Activated T-cell treated with anti-CD3 and anti-CD28 coated beads for 48 hours (primary cell): Measurements from ENCODE around the gene MVD.
"Not testable (repeated sequence)": the region's sequence is repeated elsewhere in the genome, so short reads cannot be mapped to it uniquely, and the experiment has no call there.

Experiments
- DNase-seq: peaks from one replicate; pipeline ENCODE4 v3.0.0-alpha.2; 2020; ENCODE audit warnings: low read depth

The MVD gene

DNA sequence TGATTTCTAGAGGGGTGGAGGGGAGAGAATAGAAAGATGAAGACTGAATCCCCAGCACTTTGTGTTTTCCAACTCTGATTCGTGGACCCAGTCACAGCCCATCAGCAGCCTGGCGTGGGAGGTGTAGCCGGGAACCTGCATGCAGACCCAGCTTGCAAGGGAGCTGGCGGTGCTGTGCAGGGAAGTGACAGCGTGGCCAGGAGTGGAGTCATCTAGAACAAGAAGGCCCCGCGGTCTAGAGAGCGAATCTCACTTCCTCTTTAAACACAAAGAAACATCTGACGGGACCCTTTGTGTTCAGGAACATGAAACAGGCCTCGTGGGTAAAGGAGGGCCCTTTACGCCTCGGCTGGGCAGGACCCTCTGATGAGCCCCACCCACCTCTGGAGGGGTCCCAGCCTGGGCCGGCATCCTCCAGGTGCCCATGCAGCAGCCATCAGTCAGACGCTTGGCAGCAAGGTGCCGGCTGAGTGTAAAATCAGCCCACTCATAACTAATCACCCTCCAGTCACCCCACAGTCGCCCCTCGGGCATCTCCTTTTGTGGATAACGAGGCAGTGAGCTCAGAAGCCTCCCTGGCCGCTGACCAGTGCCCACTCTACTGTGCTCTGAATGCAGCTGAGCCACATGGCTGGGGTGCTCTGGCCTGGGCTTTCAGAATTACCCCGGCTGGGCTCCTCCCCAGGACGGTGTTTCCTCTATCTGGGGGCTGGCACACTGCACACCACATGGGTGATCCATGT lies 19.0 kb upstream of the MVD start:
- peak; percentile 71 for DNase-seq

DNA sequence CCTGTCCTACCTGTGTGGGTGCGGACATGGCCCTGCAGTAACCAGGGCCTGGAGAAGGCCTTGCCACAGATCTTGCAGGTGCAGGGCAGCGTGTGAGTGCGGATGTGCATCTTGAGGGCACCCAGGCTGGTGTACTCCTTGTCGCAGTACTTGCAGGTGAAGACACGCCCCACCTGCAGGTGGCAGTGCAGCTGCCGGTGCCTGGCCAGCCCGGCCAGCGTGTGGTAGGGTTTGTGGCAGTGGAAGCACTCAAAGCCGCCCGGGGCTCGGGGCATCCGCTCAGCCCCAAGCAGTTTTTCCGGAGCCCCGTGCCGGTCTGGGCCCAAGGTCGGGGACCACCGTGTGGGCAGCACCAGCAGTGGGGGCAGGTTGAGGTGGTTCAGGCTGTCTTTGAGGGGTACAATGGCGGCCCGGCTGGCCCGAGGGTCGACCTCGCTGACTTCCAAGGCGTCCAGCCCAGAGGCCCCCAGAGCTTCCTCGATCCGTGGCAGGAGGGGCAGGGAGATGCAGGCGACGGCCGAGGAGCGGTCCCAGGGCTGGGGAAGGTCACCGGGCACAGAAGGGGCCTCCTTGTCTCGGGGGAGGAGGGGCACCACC lies 18.3 kb upstream of the MVD start:
- no peak for DNase-seq

DNA sequence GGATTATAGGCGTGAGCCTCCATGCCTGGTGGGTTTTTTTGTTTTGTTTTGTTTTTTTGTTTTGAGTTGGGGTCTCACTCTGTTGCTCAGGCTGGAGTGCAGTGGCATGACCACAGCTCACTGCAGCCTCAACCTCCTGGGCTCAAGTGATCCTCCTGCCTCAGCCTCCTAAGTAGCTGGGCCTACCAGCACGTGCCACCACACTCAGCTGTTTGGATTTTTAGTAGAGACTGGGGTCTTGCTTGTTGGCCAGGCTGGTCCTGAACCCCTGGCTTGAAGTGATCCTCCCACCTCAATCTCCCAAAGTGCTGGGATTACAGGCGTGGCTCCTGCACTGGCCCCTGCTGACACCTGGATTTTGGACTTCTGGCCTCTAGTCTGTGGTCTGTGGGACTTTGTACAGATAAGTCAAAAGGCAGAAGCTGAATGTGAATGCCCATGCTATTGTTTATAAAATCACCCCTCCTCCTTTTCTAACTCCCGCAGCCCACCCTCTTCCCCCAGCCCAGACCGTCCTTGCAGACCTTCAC lies 17.7 kb upstream of the MVD start:
- no peak for DNase-seq

DNA sequence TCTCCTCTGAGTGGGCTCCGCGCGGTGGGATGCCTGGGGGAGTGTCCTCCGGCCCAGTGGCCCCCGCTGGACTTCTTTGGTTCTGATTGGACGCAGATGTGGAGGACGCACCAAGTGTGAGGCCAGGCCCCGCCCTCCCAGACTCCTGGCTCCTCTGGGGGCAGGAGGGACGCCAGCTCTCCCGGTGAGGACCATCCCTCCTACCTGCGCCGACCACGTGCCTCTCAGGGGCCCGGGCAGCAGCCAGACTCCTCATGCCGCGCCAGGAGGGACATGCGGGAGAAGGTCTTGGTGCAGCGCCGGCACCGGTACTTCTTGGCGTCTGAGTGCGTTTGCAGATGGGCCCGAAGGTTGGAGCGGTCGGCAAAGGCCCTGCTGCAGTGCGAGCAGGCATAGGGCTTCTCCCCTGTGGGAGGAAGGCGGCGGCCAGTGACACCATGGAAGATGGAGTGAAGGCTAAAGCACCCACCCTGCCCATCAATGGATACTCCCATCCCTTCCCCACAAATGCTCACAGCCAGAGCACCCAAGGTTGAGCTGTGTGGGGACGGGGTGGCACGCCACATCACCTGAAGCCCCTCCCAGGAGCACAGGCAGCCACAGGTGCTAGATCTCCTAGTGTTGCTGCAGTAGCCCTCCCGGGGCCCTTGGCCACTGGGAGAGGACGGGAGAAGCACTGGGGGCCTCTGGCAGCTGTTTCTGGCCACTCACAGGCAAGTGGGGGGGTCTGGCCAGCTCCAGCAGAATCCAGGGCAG lies 15.5 kb upstream of the MVD start:
- DNase-seq, result no peak

DNA sequence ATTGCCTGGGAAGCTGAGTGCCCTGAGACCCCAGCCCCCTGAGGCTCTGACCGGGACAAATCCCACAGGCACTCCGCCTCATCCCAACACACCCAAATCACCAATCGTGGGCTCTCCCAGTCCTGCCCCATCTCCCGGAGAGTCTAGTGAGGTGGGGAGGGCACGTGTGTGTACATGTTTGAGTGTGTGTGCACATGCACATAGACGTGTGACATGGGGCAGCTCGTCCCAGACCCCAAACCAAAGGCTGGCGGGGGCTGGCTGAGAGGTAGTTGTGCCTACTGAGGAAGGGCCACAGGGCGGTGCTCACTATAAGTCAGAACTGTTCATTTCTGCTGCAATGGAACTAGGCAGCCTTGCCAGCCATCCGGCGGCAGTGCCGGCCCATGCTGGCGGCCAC lies 14.8 kb upstream of the MVD start:
- no peak for DNase-seq

DNA sequence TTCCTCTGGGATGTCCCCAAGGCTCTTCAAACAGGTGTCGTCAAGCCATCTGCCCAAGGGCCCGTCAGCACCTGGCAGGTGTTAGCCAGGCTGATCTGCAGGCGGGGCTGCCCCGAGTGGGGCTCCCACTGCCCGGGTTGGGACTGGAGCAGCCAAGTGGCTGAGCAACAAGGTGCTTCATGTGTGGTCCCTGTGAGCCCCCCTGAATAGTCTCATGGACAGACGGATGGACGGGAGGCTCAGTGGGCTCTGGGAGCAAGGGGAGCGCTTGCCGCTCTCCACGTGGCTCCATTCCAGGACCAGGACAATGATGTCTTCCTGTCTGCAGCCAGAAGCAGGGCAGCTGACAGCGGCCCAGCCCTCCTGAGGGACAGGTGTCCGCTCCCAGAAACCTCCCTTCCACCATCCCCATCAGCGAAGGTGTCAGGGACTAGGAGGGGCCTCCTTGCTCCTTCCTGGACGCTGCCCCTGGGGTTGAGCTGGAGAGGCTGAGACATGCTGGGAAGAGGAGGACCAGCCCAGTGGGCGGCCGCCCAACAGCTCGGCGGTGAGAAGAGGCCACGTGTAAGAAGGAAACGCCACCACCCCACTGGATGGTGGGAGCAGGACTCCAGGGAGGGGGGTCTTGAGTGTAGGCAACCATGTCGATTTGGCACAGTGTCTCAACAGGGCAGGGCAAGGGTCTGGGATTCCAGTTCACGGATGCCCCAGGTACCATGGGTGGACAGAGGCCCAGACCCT lies 13.8 kb upstream of the MVD start:
- no peak for DNase-seq

DNA sequence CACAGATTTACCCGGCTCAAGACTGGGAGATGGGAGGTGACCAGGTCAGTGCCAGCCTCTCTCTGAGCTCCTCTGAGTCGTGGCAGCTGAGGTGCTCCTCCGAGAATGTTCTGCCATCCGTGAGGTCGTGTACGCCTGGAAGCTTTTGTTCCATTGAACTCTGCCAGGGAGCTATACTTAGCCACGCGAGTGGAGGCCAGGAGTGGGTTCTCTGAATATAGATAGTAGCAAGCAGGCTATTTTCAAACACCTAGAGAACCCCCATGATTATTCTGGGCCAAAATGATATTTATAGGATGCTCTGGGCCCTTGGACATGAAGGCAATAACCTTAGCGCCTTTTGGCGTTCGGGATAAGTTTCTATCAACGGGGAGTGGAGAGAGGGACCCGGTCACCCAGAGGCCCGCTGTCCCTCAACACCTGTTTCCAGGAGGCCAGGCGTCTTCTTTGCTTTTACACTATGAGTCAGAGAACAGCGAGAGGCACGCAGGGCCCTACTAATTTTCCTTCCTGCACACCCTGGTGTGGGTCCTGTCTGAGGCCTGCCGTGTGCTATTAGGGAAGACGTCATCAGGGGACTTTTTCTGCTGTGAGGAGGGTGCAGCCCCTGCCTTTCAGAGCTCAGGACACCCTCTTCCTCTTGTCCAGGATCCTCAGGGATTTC lies 11.0 kb upstream of the MVD start:
- DNase-seq, result no peak

DNA sequence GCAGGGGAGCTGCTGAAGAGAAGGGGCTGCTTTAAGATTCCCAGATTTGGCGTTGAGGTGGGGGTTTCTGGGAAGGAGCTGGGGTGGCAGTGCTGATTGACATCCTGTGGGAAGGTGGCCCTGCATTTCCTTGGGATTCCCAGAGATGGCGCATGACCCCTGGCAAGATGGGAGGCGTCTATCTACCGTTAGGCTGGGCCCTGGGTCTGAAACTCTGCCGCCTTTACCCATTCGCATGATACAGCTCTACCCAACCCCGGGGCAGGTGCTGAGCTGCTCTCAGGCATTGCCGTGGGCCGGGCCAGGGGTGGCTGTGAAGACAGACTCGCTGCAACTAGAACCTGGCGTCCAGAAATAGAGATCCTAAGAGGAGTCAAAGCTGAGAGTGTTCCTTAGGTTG lies 9.9 kb upstream of the MVD start:
- no peak for DNase-seq

DNA sequence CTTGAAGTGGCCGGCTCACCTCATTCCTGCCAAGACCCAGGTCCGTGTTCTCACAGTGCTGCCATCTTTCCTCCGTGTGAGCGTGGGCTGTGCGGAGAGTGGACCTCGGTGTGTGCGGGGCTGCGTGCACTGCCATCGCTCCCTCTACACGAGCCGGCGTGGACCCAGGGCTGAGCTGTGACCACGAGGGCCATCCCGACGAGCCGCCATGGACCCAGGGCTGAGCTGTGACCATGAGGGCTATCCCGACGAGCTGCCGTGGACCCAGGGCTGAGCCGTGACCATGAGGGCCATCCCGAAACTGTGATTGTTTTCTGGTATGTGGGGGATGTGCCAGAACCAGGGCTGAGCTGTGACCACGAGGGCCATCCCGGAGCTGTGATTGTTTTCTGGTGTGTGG lies 8.9 kb upstream of the MVD start:
- DNase-seq, result no peak

DNA sequence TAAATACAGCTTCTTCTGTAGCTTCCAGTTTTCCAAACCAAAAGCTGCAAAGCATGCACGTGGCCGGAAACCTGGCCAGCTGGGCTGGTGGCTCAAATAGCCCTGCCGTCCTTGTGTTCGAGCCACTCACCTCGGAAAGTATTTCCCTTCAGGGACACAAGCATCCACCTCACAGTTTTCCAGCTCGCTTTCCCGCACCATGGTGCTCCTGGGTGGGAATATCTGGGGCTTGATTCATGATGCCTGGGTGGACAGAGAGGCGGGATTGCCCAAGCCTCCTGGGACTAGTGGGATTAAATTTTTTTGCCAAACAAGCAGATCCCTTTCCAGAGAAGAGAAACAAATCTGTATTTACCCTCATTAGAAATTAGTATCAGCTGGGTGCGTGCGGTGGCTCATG lies 7.1 kb upstream of the MVD start:
- no peak for DNase-seq

DNA sequence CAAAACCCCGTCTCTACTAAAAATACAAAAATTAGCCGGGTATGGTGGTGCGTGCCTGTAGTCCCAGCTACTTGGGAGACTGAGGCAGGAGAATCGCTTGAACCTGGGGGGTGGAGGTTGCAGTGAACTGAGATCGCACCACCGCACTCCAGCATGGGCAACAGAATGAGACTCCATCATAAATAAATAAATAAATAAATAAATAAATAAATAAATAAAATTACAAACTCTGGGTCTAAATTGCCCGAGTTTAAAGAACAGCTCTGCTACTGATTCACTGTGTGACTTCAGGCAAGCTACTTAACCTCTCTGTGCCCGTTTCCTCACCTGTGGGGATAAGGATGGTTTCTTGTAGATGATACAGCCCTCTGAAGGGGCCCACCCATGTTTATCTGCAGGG lies 6.6 kb upstream of the MVD start:
- not testable (repeated sequence) for DNase-seq

DNA sequence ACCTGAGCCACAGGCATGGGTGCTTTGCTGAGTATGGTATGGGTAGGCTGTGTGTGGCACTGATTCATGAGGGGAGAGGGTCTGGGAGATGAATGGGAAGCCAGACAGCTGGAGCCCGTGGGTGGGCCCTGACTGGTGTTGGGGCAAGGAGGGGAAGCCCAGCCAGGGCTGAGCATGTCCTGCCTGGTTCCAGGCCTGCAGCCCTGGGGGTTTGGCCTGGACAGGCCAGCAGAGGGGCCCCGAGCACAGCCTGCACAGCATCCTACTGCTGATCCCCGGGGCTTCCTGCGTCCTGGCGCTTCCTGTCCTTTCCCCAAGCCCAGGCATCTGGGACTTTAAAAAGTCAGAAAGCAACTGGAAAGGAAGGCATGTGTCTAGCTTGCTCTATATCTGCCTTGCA lies 4.6 kb upstream of the MVD start:
- DNase-seq, result no peak

DNA sequence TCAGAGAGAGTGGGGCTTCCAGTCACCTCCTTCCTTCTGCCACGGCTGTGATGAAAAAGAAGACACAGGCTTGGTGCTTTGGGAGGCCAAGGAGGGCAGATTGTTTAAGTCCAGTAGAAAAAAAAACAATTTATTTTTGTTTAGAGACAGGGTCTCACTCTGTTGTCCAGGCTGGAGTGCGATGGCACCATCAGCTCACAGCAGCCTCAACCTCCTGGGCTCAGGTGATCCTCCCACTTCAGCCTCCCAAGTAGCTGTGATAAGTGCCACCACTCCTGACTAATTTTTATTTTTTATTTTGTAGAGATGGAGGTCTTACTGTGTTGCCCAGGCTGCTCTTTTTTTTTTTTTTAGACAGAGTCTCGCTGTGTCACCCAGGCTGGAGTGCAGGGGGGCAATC lies 2.7 kb upstream of the MVD start:
- DNase-seq, result no peak

DNA sequence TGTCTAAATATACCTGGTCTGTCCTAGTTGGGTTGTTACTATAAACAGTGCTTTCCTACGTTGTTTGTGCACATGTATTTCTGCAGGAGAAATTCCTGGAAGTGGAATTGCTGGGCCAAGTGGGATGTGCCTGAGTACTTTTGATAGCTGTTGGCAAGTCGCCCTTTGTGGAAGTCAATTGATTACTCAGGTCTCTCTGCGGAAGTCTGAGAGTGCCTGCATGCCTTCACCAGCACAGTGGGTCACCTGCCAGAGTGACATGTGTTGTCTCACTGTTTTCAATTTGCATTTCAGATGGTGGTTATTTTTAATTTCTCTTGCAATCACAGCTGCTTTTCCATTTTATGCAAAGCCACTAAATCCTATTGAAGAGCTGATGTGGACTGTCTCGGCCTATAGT lies 2.3 kb upstream of the MVD start:
- no peak for DNase-seq

DNA sequence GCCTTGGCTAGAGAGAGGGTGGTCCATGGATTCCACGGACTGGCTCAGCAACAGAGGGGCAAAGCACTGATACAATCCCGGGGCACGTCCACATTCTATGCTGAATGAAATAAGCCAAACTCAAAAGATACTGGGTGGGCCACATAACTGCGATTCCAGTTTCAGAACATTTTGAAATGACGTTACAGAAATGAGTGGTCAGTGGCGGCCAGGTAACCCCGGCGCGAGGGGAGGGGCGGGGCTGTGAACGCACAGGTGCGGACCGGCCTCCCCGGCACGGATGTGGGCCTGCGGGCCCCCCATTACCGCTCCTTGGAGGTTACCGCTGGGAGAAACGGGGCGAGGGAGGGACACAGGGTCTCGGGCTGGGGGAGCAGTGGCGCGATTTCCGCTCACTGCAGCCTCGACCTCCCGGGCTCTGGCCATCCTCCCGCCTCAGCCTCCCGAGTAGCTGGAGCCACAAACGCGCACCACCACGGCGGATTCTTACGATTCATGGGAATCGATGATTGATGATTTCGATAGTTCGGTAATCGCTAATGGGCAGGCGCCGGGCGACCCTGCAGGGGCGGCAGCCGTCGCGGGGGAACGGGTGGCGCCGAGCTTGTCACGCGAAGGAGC lies 559 bp downstream of the MVD start:
- DNase-seq, result no peak

DNA sequence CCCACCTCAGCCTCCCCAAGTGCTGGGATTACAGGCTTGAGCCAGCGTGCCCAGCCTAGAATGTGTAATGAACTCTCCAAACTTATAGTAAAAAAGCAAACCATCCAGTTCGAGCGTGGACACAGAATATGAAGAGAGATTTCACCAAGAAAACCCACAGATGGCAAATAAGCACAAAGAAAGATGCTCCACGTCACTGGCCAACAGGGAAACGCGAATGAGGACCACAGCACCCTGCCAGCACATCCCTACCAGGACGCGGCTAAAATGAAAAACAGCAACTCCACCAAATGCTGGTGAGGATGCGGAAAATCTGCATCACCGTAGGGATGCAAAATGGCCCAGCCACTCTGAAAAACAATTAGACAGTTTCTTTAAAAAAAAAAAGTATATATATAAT lies 1.4 kb downstream of the MVD start:
- no peak for DNase-seq

DNA sequence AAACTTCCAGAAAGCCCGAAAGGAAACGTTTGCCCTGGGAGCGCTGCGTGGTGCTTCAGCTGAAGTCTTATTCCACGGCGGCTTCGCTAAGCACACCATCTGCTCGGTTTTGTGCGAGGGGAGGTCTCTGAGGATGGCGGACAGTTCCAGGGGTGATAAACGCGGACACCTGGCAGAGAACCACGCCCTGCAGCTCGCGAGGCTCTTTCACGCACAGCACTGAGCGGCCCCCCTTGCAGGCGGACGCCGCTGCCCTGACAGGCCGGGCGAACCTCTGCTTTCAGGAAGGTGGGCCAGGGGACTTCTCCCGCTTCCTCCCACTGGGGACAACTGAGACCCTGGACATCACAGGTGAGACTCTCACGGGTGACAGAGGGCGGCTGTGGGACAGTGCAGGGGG lies 3.7 kb downstream of the MVD start:
- DNase-seq, result no peak

DNA sequence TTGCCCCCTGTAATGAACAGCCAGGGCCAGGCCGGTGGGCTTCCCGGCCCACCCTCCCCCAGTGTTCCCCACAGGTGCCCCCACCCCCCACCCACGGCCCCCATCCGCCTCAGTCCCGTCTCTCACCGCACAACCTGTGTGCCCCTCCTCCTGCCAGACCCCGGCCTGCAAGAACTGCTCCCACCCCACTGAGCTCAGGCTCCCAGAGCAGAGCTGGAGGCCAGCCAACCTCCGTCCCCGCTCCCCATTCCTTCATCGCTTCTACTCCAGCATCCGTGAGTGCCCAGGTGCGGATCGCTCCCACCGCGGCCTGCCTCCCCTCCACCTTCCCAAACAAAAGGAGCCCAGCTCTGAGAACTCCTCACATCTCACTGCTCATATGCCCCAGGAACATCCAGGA lies 4.2 kb downstream of the MVD start:
- DNase-seq, result no peak

DNA sequence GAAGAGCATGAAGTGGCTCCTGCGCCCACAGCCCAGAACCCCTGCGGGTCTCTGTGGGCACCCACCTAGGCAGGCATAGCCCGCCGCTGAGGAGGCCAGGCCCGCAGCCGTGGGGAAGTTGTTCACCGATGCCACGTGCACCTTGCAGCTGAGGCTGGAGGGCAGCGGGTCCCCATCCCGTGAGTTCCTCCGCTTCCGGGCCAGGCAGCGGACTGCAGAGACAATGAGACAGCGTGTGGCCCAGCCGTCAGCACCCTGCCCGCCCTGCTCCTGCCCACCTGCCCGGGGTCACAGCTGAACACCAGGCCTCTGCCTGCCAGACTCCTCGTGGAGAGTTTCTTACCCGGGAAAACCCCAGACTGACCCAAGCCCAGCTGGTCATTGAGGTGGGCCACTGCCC lies 5.5 kb downstream of the MVD start:
- DNase-seq, result no peak

DNA sequence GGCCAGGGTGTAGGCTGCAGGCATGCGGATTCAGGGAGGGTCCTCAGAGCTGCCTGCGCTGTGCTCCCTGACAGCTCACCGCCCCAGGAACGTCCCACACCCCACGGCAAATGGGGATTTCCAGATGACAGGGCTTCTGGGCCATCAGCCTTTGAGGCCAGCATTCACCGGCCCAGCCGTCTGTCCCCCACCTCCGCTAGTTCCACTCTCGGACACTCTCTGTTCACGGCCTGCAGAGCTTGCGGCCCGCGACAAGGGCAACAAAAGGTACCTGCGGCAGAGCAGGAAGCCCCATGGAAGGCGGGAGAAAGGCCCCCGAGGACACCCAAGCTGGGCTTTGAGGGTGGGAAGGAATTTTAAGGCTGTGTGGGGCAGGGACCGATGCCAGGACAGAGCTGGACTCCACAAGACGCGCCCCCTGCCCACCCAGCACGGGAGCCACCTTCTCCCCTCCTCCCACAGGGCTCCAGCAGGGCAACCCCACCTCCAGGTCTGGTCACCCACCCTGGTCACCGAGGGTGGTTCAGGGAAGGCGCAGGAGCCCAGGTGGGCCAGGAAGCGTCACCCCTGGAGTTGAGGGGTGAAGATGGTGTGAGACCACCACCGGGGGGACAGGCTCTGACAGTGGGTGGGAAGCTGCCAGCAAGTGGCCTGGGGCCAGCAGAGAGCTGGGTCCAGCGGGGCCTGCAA lies 6.5 kb downstream of the MVD start:
- no peak for DNase-seq

DNA sequence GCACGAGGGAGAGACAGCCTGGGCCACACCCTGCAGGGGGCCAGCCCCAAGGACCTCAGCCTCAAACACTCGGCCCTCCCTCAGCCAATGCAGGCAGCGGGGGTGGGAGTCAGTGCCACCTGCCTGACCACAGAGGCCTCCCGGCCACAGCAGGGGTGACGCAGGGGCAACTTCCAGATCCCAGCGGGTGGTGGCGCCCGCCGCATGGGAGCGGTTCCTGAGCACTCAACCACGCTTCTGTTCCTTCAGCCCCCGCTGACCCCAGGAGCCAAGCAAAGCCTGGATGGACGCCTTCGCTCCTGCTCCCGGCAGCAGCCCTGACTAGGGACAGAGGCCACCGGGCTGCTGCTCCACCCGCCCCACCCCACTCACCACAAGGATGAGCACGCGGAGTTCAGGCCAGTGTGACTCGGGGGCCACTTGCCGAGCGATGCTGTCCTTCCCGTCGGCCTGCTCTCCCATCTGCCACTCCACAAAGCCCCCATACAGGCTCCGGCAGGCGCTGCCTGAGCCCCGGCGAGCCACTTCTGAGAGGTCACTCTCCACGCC lies 7.1 kb downstream of the MVD start:
- DNase-seq, result no peak
